ENCODE data around the gene ARMC2.

ARMC2 gene

GRCh38 chr6:108948181-108948661 lies 100.0 kb downstream of the ARMC2 start:
- H3K27ac ChIP-seq (ENCODE audit: low read length), result no peak overlapping the region
- no peak for DNase-seq (ENCODE audit: low read depth, low spot score)
- WGBS (ENCODE audit: insufficient coverage, insufficient read length), result no CpG with 5 or more reads among the region's 7 CpGs

GRCh38 chr6:108951351-108951953 lies 103.2 kb downstream of the ARMC2 start:
- no peak for DNase-seq (ENCODE audit: low read depth, low spot score)
- Histone ChIP-seq H3K27ac (ENCODE audit: low read length) (no peak overlapping the region), H3K9me3 (ENCODE audit: control insufficient read depth, insufficient read depth, low read length) (no peaks in the 10 kb centered on the region), H3K4me3 (ENCODE audit: low read length) (no peak overlapping the region), H3K4me1 (ENCODE audit: control insufficient read depth, insufficient read depth, low read length) (no peaks in the 10 kb centered on the region), H3K27me3 (ENCODE audit: control insufficient read depth, insufficient read depth, low read length) (no peaks in the 10 kb centered on the region), H3K36me3 (ENCODE audit: control insufficient read depth, insufficient read depth, low read length) (no peaks in the 10 kb centered on the region)
- no CpG with 5 or more reads among the region's 16 CpGs for WGBS (ENCODE audit: insufficient coverage, insufficient read length)

More at GRCh38 chr6:108948181-108948661, 100.0 kb downstream of the ARMC2 start:
- no peaks in the 10 kb centered on the region for H3K4me1 ChIP-seq (ENCODE audit: control insufficient read depth, insufficient read depth, low read length)
- no peak overlapping the region; the same call in 1 of the 2 replicates for H3K4me3 ChIP-seq (ENCODE audit: low read length)
- H3K27me3 ChIP-seq (ENCODE audit: control insufficient read depth, insufficient read depth, low read length), result no peaks in the 10 kb centered on the region
- no peaks in the 10 kb centered on the region for H3K9me3 ChIP-seq (ENCODE audit: control insufficient read depth, insufficient read depth, low read length)
- no peaks in the 10 kb centered on the region for H3K36me3 ChIP-seq (ENCODE audit: control insufficient read depth, insufficient read depth, low read length)

GRCh38 chr6:108952776-108953486 lies 104.7 kb downstream of the ARMC2 start:
- no peaks in the 10 kb centered on the region for H3K4me1 ChIP-seq (ENCODE audit: control insufficient read depth, insufficient read depth, low read length)
- H3K9me3 ChIP-seq (ENCODE audit: control insufficient read depth, insufficient read depth, low read length), result no peaks in the 10 kb centered on the region
- H3K36me3 ChIP-seq (ENCODE audit: control insufficient read depth, insufficient read depth, low read length), result no peaks in the 10 kb centered on the region
- no CpG with 5 or more reads among the region's 27 CpGs for WGBS (ENCODE audit: insufficient coverage, insufficient read length)
- no peak for DNase-seq (ENCODE audit: low read depth, low spot score)
- no peak overlapping the region for H3K4me3 ChIP-seq (ENCODE audit: low read length)
- no peak overlapping the region for H3K27ac ChIP-seq (ENCODE audit: low read length)
- no peaks in the 10 kb centered on the region for H3K27me3 ChIP-seq (ENCODE audit: control insufficient read depth, insufficient read depth, low read length)

- no peaks in the 10 kb centered on the region for H3K4me1 ChIP-seq (ENCODE audit: control insufficient read depth, insufficient read depth, low read length)
- no peaks in the 10 kb centered on the region for H3K27me3 ChIP-seq (ENCODE audit: control insufficient read depth, insufficient read depth, low read length)
- H3K36me3 ChIP-seq (ENCODE audit: control insufficient read depth, insufficient read depth, low read length), result no peaks in the 10 kb centered on the region
- H3K27ac ChIP-seq (ENCODE audit: low read length), result no peak overlapping the region
- H3K4me3 ChIP-seq (ENCODE audit: low read length), result no peak overlapping the region
- no peak for DNase-seq (ENCODE audit: low read depth, low spot score)
- no peaks in the 10 kb centered on the region for H3K9me3 ChIP-seq (ENCODE audit: control insufficient read depth, insufficient read depth, low read length)
Observed at GRCh38 chr6:108953681-108954080, 105.5 kb downstream of the ARMC2 start.

- H3K4me3 ChIP-seq (ENCODE audit: low read length), result no peak overlapping the region
Observed at GRCh38 chr6:108955329-108955949, 107.2 kb downstream of the ARMC2 start.

GRCh38 chr6:108957221-108957620 lies 109.0 kb downstream of the ARMC2 start:
- H3K27me3 ChIP-seq (ENCODE audit: control insufficient read depth, insufficient read depth, low read length), result no peaks in the 10 kb centered on the region

More at GRCh38 chr6:108955329-108955949, 107.2 kb downstream of the ARMC2 start:
- Histone ChIP-seq H3K4me1 (ENCODE audit: control insufficient read depth, insufficient read depth, low read length) (no peaks in the 10 kb centered on the region), H3K27me3 (ENCODE audit: control insufficient read depth, insufficient read depth, low read length) (no peaks in the 10 kb centered on the region), H3K9me3 (ENCODE audit: control insufficient read depth, insufficient read depth, low read length) (no peaks in the 10 kb centered on the region), H3K27ac (ENCODE audit: low read length) (no peak overlapping the region), H3K36me3 (ENCODE audit: control insufficient read depth, insufficient read depth, low read length) (no peaks in the 10 kb centered on the region)
- DNase-seq (ENCODE audit: low read depth, low spot score), result no peak
- whole genome bisulfite sequencing (ENCODE audit: insufficient coverage, insufficient read length), result no CpG with 5 or more reads among the region's 15 CpGs

GRCh38 chr6:108958900-108959770 lies 110.9 kb downstream of the ARMC2 start:
- no peak overlapping the region for H3K4me3 ChIP-seq (ENCODE audit: low read length)
- no peaks in the 10 kb centered on the region for H3K27me3 ChIP-seq (ENCODE audit: control insufficient read depth, insufficient read depth, low read length)
- H3K36me3 ChIP-seq (ENCODE audit: control insufficient read depth, insufficient read depth, low read length), result no peaks in the 10 kb centered on the region
- no peaks in the 10 kb centered on the region for H3K9me3 ChIP-seq (ENCODE audit: control insufficient read depth, insufficient read depth, low read length)
- no CpG with 5 or more reads among the region's 10 CpGs for WGBS (ENCODE audit: insufficient coverage, insufficient read length)
- H3K4me1 ChIP-seq (ENCODE audit: control insufficient read depth, insufficient read depth, low read length), result no peaks in the 10 kb centered on the region
- DNase-seq (ENCODE audit: low read depth, low spot score), result no peak
- no peak overlapping the region for H3K27ac ChIP-seq (ENCODE audit: low read length)

More at GRCh38 chr6:108957221-108957620, 109.0 kb downstream of the ARMC2 start:
- Histone ChIP-seq H3K4me1 (ENCODE audit: control insufficient read depth, insufficient read depth, low read length) (no peaks in the 10 kb centered on the region), H3K36me3 (ENCODE audit: control insufficient read depth, insufficient read depth, low read length) (no peaks in the 10 kb centered on the region), H3K4me3 (ENCODE audit: low read length) (no peak overlapping the region), H3K9me3 (ENCODE audit: control insufficient read depth, insufficient read depth, low read length) (no peaks in the 10 kb centered on the region), H3K27ac (ENCODE audit: low read length) (no peak overlapping the region)
- no peak for DNase-seq (ENCODE audit: low read depth, low spot score)
- no CpG with 5 or more reads among the region's 4 CpGs for WGBS (ENCODE audit: insufficient coverage, insufficient read length)

- DNase-seq (ENCODE audit: low read depth, low spot score), result no peak
- Histone ChIP-seq H3K27me3 (ENCODE audit: control insufficient read depth, insufficient read depth, low read length) (no peaks in the 10 kb centered on the region), H3K27ac (ENCODE audit: low read length) (no peak overlapping the region), H3K4me3 (ENCODE audit: low read length) (no peak overlapping the region), H3K9me3 (ENCODE audit: control insufficient read depth, insufficient read depth, low read length) (no peaks in the 10 kb centered on the region), H3K36me3 (ENCODE audit: control insufficient read depth, insufficient read depth, low read length) (no peaks in the 10 kb centered on the region), H3K4me1 (ENCODE audit: control insufficient read depth, insufficient read depth, low read length) (no peaks in the 10 kb centered on the region)
- no CpG with 5 or more reads among the region's 10 CpGs for WGBS (ENCODE audit: insufficient coverage, insufficient read length)
Observed at GRCh38 chr6:108959972-108960582, 111.9 kb downstream of the ARMC2 start.

- no peaks in the 10 kb centered on the region for H3K4me1 ChIP-seq (ENCODE audit: control insufficient read depth, insufficient read depth, low read length)
- H3K4me3 ChIP-seq (ENCODE audit: low read length), result no peak overlapping the region
- H3K27ac ChIP-seq (ENCODE audit: low read length), result no peak overlapping the region
- no peaks in the 10 kb centered on the region for H3K36me3 ChIP-seq (ENCODE audit: control insufficient read depth, insufficient read depth, low read length)
- no peak for DNase-seq (ENCODE audit: low read depth, low spot score)
- H3K9me3 ChIP-seq (ENCODE audit: control insufficient read depth, insufficient read depth, low read length), result no peaks in the 10 kb centered on the region
- no CpG with 5 or more reads among the region's 7 CpGs for WGBS (ENCODE audit: insufficient coverage, insufficient read length)
- H3K27me3 ChIP-seq (ENCODE audit: control insufficient read depth, insufficient read depth, low read length), result no peaks in the 10 kb centered on the region
Observed at GRCh38 chr6:108960601-108961000, 112.4 kb downstream of the ARMC2 start.

GRCh38 chr6:108961077-108961476 lies 112.9 kb downstream of the ARMC2 start:
- no peak overlapping the region for H3K4me3 ChIP-seq (ENCODE audit: low read length)
- no peaks in the 10 kb centered on the region for H3K36me3 ChIP-seq (ENCODE audit: control insufficient read depth, insufficient read depth, low read length)
- H3K9me3 ChIP-seq (ENCODE audit: control insufficient read depth, insufficient read depth, low read length), result no peaks in the 10 kb centered on the region
- no peak overlapping the region for H3K27ac ChIP-seq (ENCODE audit: low read length)
- H3K4me1 ChIP-seq (ENCODE audit: control insufficient read depth, insufficient read depth, low read length), result no peaks in the 10 kb centered on the region
- no peaks in the 10 kb centered on the region for H3K27me3 ChIP-seq (ENCODE audit: control insufficient read depth, insufficient read depth, low read length)
- DNase-seq (ENCODE audit: low read depth, low spot score), result no peak
- WGBS (ENCODE audit: insufficient coverage, insufficient read length), result no CpG with 5 or more reads among the region's 14 CpGs
